Mesenchymal stem cell (in vitro differentiated cells and primary cell): Measurements from ENCODE around the gene TLK2.

Source experiments
- DNase-seq: peaks from one replicate; pipeline ENCODE4 v3.0.0-alpha.2; 2013
- H2AFZ ChIP-seq: one replicate; pipeline ENCODE4 v1.6.1; 2013; ENCODE audit warnings: low read depth, mild to moderate bottlenecking, control low read depth, inconsistent platforms, low read length, moderate library complexity
- H2AK5ac ChIP-seq: 2 replicates; pipeline ENCODE4 v1.6.1; 2013; ENCODE audit warnings: low read length, moderate library complexity, mild to moderate bottlenecking, inconsistent platforms; ENCODE audit not compliant: severe bottlenecking
- H2BK120ac ChIP-seq: one replicate; pipeline ENCODE4 v1.6.1; 2013; ENCODE audit warnings: low read depth, mild to moderate bottlenecking, inconsistent platforms, low read length, moderate library complexity
- H2BK12ac ChIP-seq, 2 experiments: one replicate each; pipeline ENCODE4 v1.6.1; 2013; ENCODE audit warnings: inconsistent platforms in 2 of 2, low read length in 2 of 2, mild to moderate bottlenecking in 2 of 2, moderate library complexity in 2 of 2, control low read depth in 1 of 2
- H2BK15ac ChIP-seq: one replicate; pipeline ENCODE4 v1.6.1; 2013; ENCODE audit warnings: mild to moderate bottlenecking, low read depth, inconsistent platforms; ENCODE audit not compliant: poor library complexity, severe bottlenecking
- H2BK5ac ChIP-seq: 2 replicates; pipeline ENCODE4 v1.6.1; 2013; ENCODE audit warnings: low read depth, mild to moderate bottlenecking, low read length, control low read depth, inconsistent platforms; ENCODE audit not compliant: poor library complexity, severe bottlenecking
- H3K14ac ChIP-seq, 2 experiments: one replicate each; pipeline ENCODE4 v1.6.1; 2013; ENCODE audit warnings: inconsistent platforms in 2 of 2, low read length in 2 of 2, control low read depth in 1 of 2, mild to moderate bottlenecking in 1 of 2, moderate library complexity in 1 of 2
- H3K18ac ChIP-seq, 2 experiments: one replicate each; pipeline ENCODE4 v1.6.1; 2013; ENCODE audit warnings: inconsistent platforms in 2 of 2, low read length in 2 of 2, control low read depth in 1 of 2, low read depth in 1 of 2, mild to moderate bottlenecking in 1 of 2
- H3K23ac ChIP-seq, 2 experiments: one replicate each; pipeline ENCODE4 v1.6.1; 2013; ENCODE audit warnings: inconsistent platforms in 2 of 2, low read length in 2 of 2, mild to moderate bottlenecking in 2 of 2, moderate library complexity in 2 of 2, control low read depth in 1 of 2
- H3K27ac ChIP-seq: 2 replicates; pipeline ENCODE4 v1.5.1; 2013; ENCODE audit warnings: mild to moderate bottlenecking, moderate library complexity, low read length, control low read depth, inconsistent platforms; ENCODE audit not compliant: poor library complexity, severe bottlenecking
- H3K27me3 ChIP-seq, 2 experiments: 2 replicates each; pipeline versions ENCODE4 v1.6.1 to v1.7.0; 2013; ENCODE audit warnings: low read length in 2 of 2, mild to moderate bottlenecking in 2 of 2, moderate library complexity in 2 of 2, control low read depth in 1 of 2, inconsistent platforms in 1 of 2; ENCODE audit not compliant: control insufficient read depth in 1 of 2, insufficient read depth in 1 of 2
- H3K36me3 ChIP-seq, 2 experiments: 2 replicates each; pipeline versions ENCODE4 v1.6.1 to v1.7.0; 2013; ENCODE audit warnings: low read length in 2 of 2, control low read depth in 1 of 2, inconsistent platforms in 1 of 2, low read depth in 1 of 2, mild to moderate bottlenecking in 1 of 2; ENCODE audit not compliant: insufficient read depth in 2 of 2, control insufficient read depth in 1 of 2
- H3K4ac ChIP-seq, 2 experiments: one replicate each; pipeline ENCODE4 v1.6.1; 2013; ENCODE audit warnings: inconsistent platforms in 2 of 2, low read length in 2 of 2, mild to moderate bottlenecking in 2 of 2, moderate library complexity in 2 of 2, control low read depth in 1 of 2, low read depth in 1 of 2
- H3K4me1 ChIP-seq: 2 replicates; pipeline ENCODE4 v1.6.1; 2013; ENCODE audit warnings: low read depth, low read length, control low read depth; ENCODE audit not compliant: control insufficient read depth, insufficient read depth
- H3K4me2 ChIP-seq: 2 replicates; pipeline ENCODE4 v1.6.1; 2013; ENCODE audit warnings: low read length, mild to moderate bottlenecking, inconsistent platforms; ENCODE audit not compliant: poor library complexity, severe bottlenecking
- H3K4me3 ChIP-seq, 2 experiments: 2 replicates each; pipeline versions ENCODE4 v1.5.1 to v1.7.0; 2013; ENCODE audit warnings: low read length in 2 of 2, mild to moderate bottlenecking in 2 of 2, control low read depth in 1 of 2, low read depth in 1 of 2; ENCODE audit not compliant: insufficient read depth in 1 of 2
- H3K79me1 ChIP-seq: replicated peaks from 2 replicates; pipeline ENCODE4 v1.6.1; 2013; ENCODE audit warnings: mild to moderate bottlenecking, control low read depth, low read length, inconsistent platforms; ENCODE audit not compliant: poor library complexity, severe bottlenecking
- H3K9ac ChIP-seq: 2 replicates; pipeline ENCODE4 v1.7.0; 2013; ENCODE audit warnings: mild to moderate bottlenecking, low read length, moderate library complexity
- H3K9me3 ChIP-seq: 2 replicates; pipeline ENCODE4 v1.7.0; 2013; ENCODE audit warnings: mild to moderate bottlenecking, low read length; ENCODE audit not compliant: control insufficient read depth
- H4K8ac ChIP-seq: one replicate; pipeline ENCODE4 v1.6.1; 2013; ENCODE audit warnings: inconsistent platforms, mild to moderate bottlenecking, low read length, moderate library complexity
- H4K91ac ChIP-seq: one replicate; pipeline ENCODE4 v1.6.1; 2013; ENCODE audit warnings: mild to moderate bottlenecking, low read length, inconsistent platforms
- WGBS: methylation state at CpG from one replicate; pipeline ENCODE4 v1.1.7; 2013; ENCODE audit warnings: mixed read lengths; 5-methylcytosine and 5-hydroxymethylcytosine counted together

Gene TLK2

GRCh38 chr17:62637809-62638208 is 159.2 kb downstream of the TLK2 start:
- Histone ChIP-seq H3K4me3 (no peak overlapping the region), H2BK12ac (no peak overlapping the region), H3K36me3 (peaks cover 10% of the 10 kb centered on the region in 2 experiments), H2BK15ac (no peak overlapping the region), H3K18ac (no peak overlapping the region), H3K4ac (no peak overlapping the region), H3K23ac (no peak overlapping the region), H2BK120ac (no peak overlapping the region), H3K27ac (no peak overlapping the region), H2AFZ (no peak overlapping the region), H3K9ac (no peak overlapping the region), H3K4me2 (no peak overlapping the region), H3K9me3 (no peaks in the 10 kb centered on the region), H2AK5ac (no peak overlapping the region), H3K27me3 (no peaks in the 10 kb centered on the region), H4K8ac (no peak overlapping the region), H4K91ac (no peak overlapping the region), H3K4me1 (peaks cover 11% of the 10 kb centered on the region), H3K14ac (no peak overlapping the region), H2BK5ac (no peak overlapping the region), H3K79me1 (peaks cover 16% of the 10 kb centered on the region)
- no peak for DNase-seq
- WGBS, result 78% methylated on average over 9 of the region's 9 CpGs

GRCh38 chr17:62641153-62641552 is 162.5 kb downstream of the TLK2 start:
- H2BK5ac ChIP-seq, result no peak overlapping the region
- H3K36me3 ChIP-seq, result peaks cover 15 to 18% of the 10 kb centered on the region in 2 experiments
- no peak overlapping the region for H4K91ac ChIP-seq
- H3K4me3 ChIP-seq, result no peak overlapping the region
- no peak overlapping the region for H2BK12ac ChIP-seq
- H2AFZ ChIP-seq, result no peak overlapping the region
- no peaks in the 10 kb centered on the region for H3K27me3 ChIP-seq
- no peak overlapping the region for H3K4me2 ChIP-seq
- H3K9me3 ChIP-seq, result no peaks in the 10 kb centered on the region
- no peak overlapping the region for H3K23ac ChIP-seq
- no peak overlapping the region for H4K8ac ChIP-seq
- H3K4ac ChIP-seq, result no peak overlapping the region
- no peak overlapping the region for H3K14ac ChIP-seq
- no peak overlapping the region for H3K27ac ChIP-seq
- peaks cover 8% of the 10 kb centered on the region for H3K4me1 ChIP-seq
- WGBS, result 98% methylated on average over 9 of the region's 10 CpGs
- no peak overlapping the region for H2BK120ac ChIP-seq
- no peak overlapping the region for H3K18ac ChIP-seq
- no peak overlapping the region for H3K9ac ChIP-seq
- DNase-seq, result no peak
- peaks cover 22% of the 10 kb centered on the region for H3K79me1 ChIP-seq
- no peak overlapping the region for H2BK15ac ChIP-seq
- no peak overlapping the region for H2AK5ac ChIP-seq

GRCh38 chr17:62641951-62642350 is 163.3 kb downstream of the TLK2 start:
- H2BK12ac ChIP-seq, result no peak overlapping the region
- H3K4me3 ChIP-seq, result no peak overlapping the region
- H2AK5ac ChIP-seq, result no peak overlapping the region
- no peak overlapping the region for H4K91ac ChIP-seq
- H2BK15ac ChIP-seq, result no peak overlapping the region
- no peaks in the 10 kb centered on the region for H3K9me3 ChIP-seq
- no peak overlapping the region for H4K8ac ChIP-seq
- H2BK5ac ChIP-seq, result no peak overlapping the region
- H3K23ac ChIP-seq, result no peak overlapping the region
- H3K27me3 ChIP-seq, result no peaks in the 10 kb centered on the region
- no peak overlapping the region for H2BK120ac ChIP-seq
- H3K4me1 ChIP-seq, result peaks cover 7% of the 10 kb centered on the region
- no peak overlapping the region for H3K18ac ChIP-seq
- no peak for DNase-seq
- no peak overlapping the region for H2AFZ ChIP-seq
- H3K4me2 ChIP-seq, result no peak overlapping the region
- peaks cover 25% of the 10 kb centered on the region for H3K79me1 ChIP-seq
- no peak overlapping the region for H3K9ac ChIP-seq
- no peak overlapping the region for H3K4ac ChIP-seq
- WGBS, result 95% methylated on average over 5 of the region's 6 CpGs
- no peak overlapping the region for H3K27ac ChIP-seq
- H3K14ac ChIP-seq, result no peak overlapping the region
- H3K36me3 ChIP-seq, result peaks cover 12 to 25% of the 10 kb centered on the region in 2 experiments

- Histone ChIP-seq H2BK5ac (no peak overlapping the region), H3K9me3 (no peaks in the 10 kb centered on the region), H2AFZ (no peak overlapping the region), H3K27me3 (no peaks in the 10 kb centered on the region), H4K8ac (no peak overlapping the region), H3K27ac (no peak overlapping the region), H3K4me1 (peaks cover 11% of the 10 kb centered on the region), H3K4me2 (no peak overlapping the region), H2AK5ac (no peak overlapping the region), H2BK15ac (no peak overlapping the region), H3K14ac (no peak overlapping the region), H3K9ac (no peak overlapping the region), H3K18ac (no peak overlapping the region), H4K91ac (no peak overlapping the region), H3K79me1 (peaks cover 25% of the 10 kb centered on the region), H3K23ac (no peak overlapping the region), H3K4ac (no peak overlapping the region), H2BK12ac (no peak overlapping the region), H3K36me3 (peaks cover 16 to 19% of the 10 kb centered on the region in 2 experiments), H3K4me3 (no peak overlapping the region), H2BK120ac (no peak overlapping the region)
- DNase-seq, result no peak
- 89% methylated on average over 1 of the region's 6 CpGs for WGBS
Measured at GRCh38 chr17:62643496-62643895, 164.9 kb downstream of the TLK2 start.
